HEK293 (cell line): ENCODE data around the gene TRPM6.

Experiments
- EGR2 ChIP-seq: fragments of 450-650 bp; formaldehyde crosslinking; IDR thresholded peaks from 2 replicates; pipeline ENCODE4 v1.5.1; 2016; ENCODE audit warnings: low read depth, missing biosample characterization, missing genetic modification characterization
- ZBTB1 ChIP-seq: fragments of 450-650 bp; formaldehyde crosslinking; IDR thresholded peaks from 2 replicates; pipeline ENCODE4 v1.5.1; 2016; ENCODE audit warnings: missing biosample characterization, missing genetic modification characterization
- ZBTB8A ChIP-seq: fragments of 450-650 bp; formaldehyde crosslinking; IDR thresholded peaks from 2 replicates; pipeline ENCODE4 v1.5.1; 2016; ENCODE audit warnings: missing biosample characterization, missing genetic modification characterization
- ZNF114 ChIP-seq: fragments of 450-650 bp; formaldehyde crosslinking; IDR thresholded peaks from 2 replicates; pipeline ENCODE4 v1.5.0; 2017; ENCODE audit warnings: missing biosample characterization, missing genetic modification characterization
- ZNF146 ChIP-seq: fragments of 450-650 bp; formaldehyde crosslinking; IDR thresholded peaks from 2 replicates; pipeline ENCODE4 v1.5.1; 2016; ENCODE audit warnings: missing biosample characterization, missing genetic modification characterization
- ZNF202 ChIP-seq: fragments of 450-650 bp; formaldehyde crosslinking; IDR thresholded peaks from 2 replicates; pipeline ENCODE4 v1.5.1; 2016; ENCODE audit warnings: missing biosample characterization, missing genetic modification characterization, borderline replicate concordance
- ZNF350 ChIP-seq: fragments of 450-650 bp; formaldehyde crosslinking; IDR thresholded peaks from 2 replicates; pipeline ENCODE4 v1.5.0; 2017; ENCODE audit warnings: missing biosample characterization, mild to moderate bottlenecking, missing genetic modification characterization
- TF ChIP-seq, protein P1 (sequence below): fragments of 450-650 bp; formaldehyde crosslinking; IDR thresholded peaks from 2 replicates; pipeline ENCODE4 v1.5.1; 2016; ENCODE audit warnings: missing biosample characterization, missing genetic modification characterization
- TF ChIP-seq, protein P2 (sequence below): fragments of 450-650 bp; formaldehyde crosslinking; IDR thresholded peaks from 2 replicates; pipeline ENCODE4 v1.5.1; 2016; ENCODE audit warnings: missing biosample characterization, missing genetic modification characterization
- TF ChIP-seq, protein P3 (sequence below): fragments of 450-650 bp; formaldehyde crosslinking; IDR thresholded peaks from 2 replicates; pipeline ENCODE4 v1.5.1; 2016; ENCODE audit warnings: missing biosample characterization, missing genetic modification characterization
- TF ChIP-seq, protein P4 (sequence below): fragments of 450-650 bp; formaldehyde crosslinking; IDR thresholded peaks from 2 replicates; pipeline ENCODE4 v1.5.1; 2016; ENCODE audit warnings: missing biosample characterization, missing genetic modification characterization
- TF ChIP-seq, protein P5 (sequence below): fragments of 450-650 bp; formaldehyde crosslinking; IDR thresholded peaks from 2 replicates; pipeline ENCODE4 v1.5.1; 2017; ENCODE audit warnings: missing biosample characterization, missing genetic modification characterization
- TF ChIP-seq, protein P6 (sequence below): fragments of 450-650 bp; formaldehyde crosslinking; IDR thresholded peaks from 2 replicates; pipeline ENCODE4 v1.5.1; 2016; ENCODE audit warnings: missing biosample characterization, missing genetic modification characterization, low read depth

DNA sequence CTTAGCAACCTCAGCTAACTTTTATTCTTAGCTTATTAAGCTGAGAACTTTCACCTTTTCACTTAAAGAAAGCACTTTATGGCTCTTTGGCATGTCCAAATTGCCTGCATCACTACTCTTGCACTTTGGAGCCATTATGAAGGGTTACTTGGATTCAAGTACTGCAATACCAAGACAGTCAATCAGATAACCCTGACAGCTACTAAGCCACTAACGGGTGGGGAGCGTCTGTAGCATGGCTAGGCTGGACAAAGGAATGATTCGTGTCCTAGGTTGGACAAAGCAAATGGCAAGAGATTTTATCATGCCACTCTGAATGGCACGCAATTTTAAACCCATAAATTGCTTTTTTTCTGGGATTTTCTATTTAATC, 39.6 kb downstream of the TRPM6 start:
- TF ChIP-seq, protein P1, sequence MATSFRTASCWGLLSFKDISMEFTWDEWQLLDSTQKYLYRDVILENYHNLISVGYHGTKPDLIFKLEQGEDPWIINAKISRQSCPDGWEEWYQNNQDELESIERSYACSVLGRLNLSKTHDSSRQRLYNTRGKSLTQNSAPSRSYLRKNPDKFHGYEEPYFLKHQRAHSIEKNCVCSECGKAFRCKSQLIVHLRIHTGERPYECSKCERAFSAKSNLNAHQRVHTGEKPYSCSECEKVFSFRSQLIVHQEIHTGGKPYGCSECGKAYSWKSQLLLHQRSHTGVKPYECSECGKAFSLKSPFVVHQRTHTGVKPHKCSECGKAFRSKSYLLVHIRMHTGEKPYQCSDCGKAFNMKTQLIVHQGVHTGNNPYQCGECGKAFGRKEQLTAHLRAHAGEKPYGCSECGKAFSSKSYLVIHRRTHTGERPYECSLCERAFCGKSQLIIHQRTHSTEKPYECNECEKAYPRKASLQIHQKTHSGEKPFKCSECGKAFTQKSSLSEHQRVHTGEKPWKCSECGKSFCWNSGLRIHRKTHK = no peak
- TF ChIP-seq, protein P2, sequence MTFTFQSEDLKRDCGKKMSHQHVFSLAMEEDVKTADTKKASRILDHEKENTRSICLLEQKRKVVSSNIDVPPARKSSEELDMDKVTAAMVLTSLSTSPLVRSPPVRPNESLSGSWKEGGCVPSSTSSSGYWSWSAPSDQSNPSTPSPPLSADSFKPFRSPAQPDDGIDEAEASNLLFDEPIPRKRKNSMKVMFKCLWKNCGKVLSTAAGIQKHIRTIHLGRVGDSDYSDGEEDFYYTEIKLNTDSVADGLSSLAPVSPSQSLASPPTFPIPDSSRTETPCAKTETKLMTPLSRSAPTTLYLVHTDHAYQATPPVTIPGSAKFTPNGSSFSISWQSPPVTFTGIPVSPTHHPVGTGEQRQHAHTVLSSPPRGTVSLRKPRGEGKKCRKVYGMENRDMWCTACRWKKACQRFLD (tag by site-specific recombination) = no peak
- TF ChIP-seq ZBTB1 (tag by site-specific recombination) = no peak
- no peak for TF ChIP-seq ZNF350 (tag by site-specific recombination)
- no peak for TF ChIP-seq ZNF202 (tag by site-specific recombination)
- TF ChIP-seq, protein P3, sequence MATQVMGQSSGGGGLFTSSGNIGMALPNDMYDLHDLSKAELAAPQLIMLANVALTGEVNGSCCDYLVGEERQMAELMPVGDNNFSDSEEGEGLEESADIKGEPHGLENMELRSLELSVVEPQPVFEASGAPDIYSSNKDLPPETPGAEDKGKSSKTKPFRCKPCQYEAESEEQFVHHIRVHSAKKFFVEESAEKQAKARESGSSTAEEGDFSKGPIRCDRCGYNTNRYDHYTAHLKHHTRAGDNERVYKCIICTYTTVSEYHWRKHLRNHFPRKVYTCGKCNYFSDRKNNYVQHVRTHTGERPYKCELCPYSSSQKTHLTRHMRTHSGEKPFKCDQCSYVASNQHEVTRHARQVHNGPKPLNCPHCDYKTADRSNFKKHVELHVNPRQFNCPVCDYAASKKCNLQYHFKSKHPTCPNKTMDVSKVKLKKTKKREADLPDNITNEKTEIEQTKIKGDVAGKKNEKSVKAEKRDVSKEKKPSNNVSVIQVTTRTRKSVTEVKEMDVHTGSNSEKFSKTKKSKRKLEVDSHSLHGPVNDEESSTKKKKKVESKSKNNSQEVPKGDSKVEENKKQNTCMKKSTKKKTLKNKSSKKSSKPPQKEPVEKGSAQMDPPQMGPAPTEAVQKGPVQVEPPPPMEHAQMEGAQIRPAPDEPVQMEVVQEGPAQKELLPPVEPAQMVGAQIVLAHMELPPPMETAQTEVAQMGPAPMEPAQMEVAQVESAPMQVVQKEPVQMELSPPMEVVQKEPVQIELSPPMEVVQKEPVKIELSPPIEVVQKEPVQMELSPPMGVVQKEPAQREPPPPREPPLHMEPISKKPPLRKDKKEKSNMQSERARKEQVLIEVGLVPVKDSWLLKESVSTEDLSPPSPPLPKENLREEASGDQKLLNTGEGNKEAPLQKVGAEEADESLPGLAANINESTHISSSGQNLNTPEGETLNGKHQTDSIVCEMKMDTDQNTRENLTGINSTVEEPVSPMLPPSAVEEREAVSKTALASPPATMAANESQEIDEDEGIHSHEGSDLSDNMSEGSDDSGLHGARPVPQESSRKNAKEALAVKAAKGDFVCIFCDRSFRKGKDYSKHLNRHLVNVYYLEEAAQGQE (tag by site-specific recombination) = no peak
- no peak for TF ChIP-seq EGR2 (tag by site-specific recombination)
- no peak for TF ChIP-seq ZNF114 (tag by site-specific recombination)
- TF ChIP-seq, protein P4, sequence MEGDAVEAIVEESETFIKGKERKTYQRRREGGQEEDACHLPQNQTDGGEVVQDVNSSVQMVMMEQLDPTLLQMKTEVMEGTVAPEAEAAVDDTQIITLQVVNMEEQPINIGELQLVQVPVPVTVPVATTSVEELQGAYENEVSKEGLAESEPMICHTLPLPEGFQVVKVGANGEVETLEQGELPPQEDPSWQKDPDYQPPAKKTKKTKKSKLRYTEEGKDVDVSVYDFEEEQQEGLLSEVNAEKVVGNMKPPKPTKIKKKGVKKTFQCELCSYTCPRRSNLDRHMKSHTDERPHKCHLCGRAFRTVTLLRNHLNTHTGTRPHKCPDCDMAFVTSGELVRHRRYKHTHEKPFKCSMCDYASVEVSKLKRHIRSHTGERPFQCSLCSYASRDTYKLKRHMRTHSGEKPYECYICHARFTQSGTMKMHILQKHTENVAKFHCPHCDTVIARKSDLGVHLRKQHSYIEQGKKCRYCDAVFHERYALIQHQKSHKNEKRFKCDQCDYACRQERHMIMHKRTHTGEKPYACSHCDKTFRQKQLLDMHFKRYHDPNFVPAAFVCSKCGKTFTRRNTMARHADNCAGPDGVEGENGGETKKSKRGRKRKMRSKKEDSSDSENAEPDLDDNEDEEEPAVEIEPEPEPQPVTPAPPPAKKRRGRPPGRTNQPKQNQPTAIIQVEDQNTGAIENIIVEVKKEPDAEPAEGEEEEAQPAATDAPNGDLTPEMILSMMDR = no peak
- TF ChIP-seq ZNF146 (tag by site-specific recombination) = no peak
- TF ChIP-seq ZBTB8A (tag by site-specific recombination) = no peak
- TF ChIP-seq, protein P5, sequence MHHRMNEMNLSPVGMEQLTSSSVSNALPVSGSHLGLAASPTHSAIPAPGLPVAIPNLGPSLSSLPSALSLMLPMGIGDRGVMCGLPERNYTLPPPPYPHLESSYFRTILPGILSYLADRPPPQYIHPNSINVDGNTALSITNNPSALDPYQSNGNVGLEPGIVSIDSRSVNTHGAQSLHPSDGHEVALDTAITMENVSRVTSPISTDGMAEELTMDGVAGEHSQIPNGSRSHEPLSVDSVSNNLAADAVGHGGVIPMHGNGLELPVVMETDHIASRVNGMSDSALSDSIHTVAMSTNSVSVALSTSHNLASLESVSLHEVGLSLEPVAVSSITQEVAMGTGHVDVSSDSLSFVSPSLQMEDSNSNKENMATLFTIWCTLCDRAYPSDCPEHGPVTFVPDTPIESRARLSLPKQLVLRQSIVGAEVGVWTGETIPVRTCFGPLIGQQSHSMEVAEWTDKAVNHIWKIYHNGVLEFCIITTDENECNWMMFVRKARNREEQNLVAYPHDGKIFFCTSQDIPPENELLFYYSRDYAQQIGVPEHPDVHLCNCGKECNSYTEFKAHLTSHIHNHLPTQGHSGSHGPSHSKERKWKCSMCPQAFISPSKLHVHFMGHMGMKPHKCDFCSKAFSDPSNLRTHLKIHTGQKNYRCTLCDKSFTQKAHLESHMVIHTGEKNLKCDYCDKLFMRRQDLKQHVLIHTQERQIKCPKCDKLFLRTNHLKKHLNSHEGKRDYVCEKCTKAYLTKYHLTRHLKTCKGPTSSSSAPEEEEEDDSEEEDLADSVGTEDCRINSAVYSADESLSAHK (tag by site-specific recombination) = no peak
- TF ChIP-seq, protein P6, sequence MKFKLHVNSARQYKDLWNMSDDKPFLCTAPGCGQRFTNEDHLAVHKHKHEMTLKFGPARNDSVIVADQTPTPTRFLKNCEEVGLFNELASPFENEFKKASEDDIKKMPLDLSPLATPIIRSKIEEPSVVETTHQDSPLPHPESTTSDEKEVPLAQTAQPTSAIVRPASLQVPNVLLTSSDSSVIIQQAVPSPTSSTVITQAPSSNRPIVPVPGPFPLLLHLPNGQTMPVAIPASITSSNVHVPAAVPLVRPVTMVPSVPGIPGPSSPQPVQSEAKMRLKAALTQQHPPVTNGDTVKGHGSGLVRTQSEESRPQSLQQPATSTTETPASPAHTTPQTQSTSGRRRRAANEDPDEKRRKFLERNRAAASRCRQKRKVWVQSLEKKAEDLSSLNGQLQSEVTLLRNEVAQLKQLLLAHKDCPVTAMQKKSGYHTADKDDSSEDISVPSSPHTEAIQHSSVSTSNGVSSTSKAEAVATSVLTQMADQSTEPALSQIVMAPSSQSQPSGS (tag by site-specific recombination) = no peak
